Bronchial epithelial cell (primary cell): Measurements from ENCODE around the gene OR52M1. TPM values are rescaled to one million over a fixed set of nuclear protein-coding genes. Genes with fewer than 3 reads are reported as not detected.
A peak's percentile ranks its signal among the peaks of the same experiment; 100 is the strongest.
"Not testable (repeated sequence)": the region's sequence is repeated elsewhere in the genome, so short reads cannot be mapped to it uniquely, and the experiment has no call there.

ENCODE experiments used
- DNase-seq: peaks from one replicate; pipeline ENCODE4 v3.0.0-alpha.2; 2010; ENCODE audit warnings: low read depth
- FAIRE-seq: peaks from 2 replicates; lab custom pipeline; 2011; peaks lifted over from hg19 to GRCh38; lab: Jason Lieb, UNC
- H3K27me3 ChIP-seq: 2 replicates; pipeline ENCODE4 v1.5.1; 2011; ENCODE audit warnings: low read length; ENCODE audit not compliant: control insufficient read depth, insufficient read depth
- H3K36me3 ChIP-seq: 2 replicates; pipeline ENCODE4 v1.5.1; 2011; ENCODE audit warnings: low read length; ENCODE audit not compliant: control insufficient read depth, insufficient read depth
- H3K4me3 ChIP-seq: 2 replicates; pipeline ENCODE4 v1.5.1; 2011; ENCODE audit warnings: mild to moderate bottlenecking, low read depth, low read length, control low read depth
- CTCF ChIP-seq: IDR thresholded peaks from 2 replicates; pipeline ENCODE4 v1.5.1; 2011; ENCODE audit warnings: mild to moderate bottlenecking, moderate library complexity, low read length, control low read depth, inconsistent platforms; ENCODE audit not compliant: insufficient read depth, severe bottlenecking
- total RNA-seq: library from RNA; depleted of rRNA; stranded (reverse); fragments of >200 nt; gene quantifications from 2 replicates; pipeline ENCODE4 v1.2.1, GENCODE V29; 2014

OR52M1 gene
- total RNA-seq, 1 donor from 2014 or later, result not detected

- FAIRE-seq, result no peak
- DNase-seq, result no peak
- TF ChIP-seq CTCF, result no peak
- H3K4me3 ChIP-seq, result no peak overlapping the region
- H3K27me3 ChIP-seq, result no peaks in the 10 kb centered on the region
- H3K36me3 ChIP-seq, result no peaks in the 10 kb centered on the region
These were observed 17.1 kb upstream of the OR52M1 start for GRCh38 chr11:4527926-4528325.

- not testable (repeated sequence) for FAIRE-seq, H3K27me3 ChIP-seq, H3K36me3 ChIP-seq, DNase-seq, H3K4me3 ChIP-seq
These were observed 13.3 kb upstream of the OR52M1 start for GRCh38 chr11:4531686-4532085.

- no peak overlapping the region for H3K4me3 ChIP-seq
- peak; percentile 70 for TF ChIP-seq CTCF
- peak; percentile 18 for FAIRE-seq
- H3K27me3 ChIP-seq, result no peaks in the 10 kb centered on the region
- peak; percentile 25 for DNase-seq
- H3K36me3 ChIP-seq, result no peaks in the 10 kb centered on the region
These were observed 5.3 kb upstream of the OR52M1 start for GRCh38 chr11:4539603-4540219.

GRCh38 chr11:4541071-4541470, 3.9 kb upstream of the OR52M1 start:
- Histone ChIP-seq H3K27me3 (no peaks in the 10 kb centered on the region), H3K4me3 (no peak overlapping the region), H3K36me3 (no peaks in the 10 kb centered on the region)
- no peak for FAIRE-seq
- no peak for DNase-seq
- no peak for TF ChIP-seq CTCF

GRCh38 chr11:4543561-4543960, 1.4 kb upstream of the OR52M1 start:
- Histone ChIP-seq H3K36me3 (no peaks in the 10 kb centered on the region), H3K4me3 (no peak overlapping the region), H3K27me3 (no peaks in the 10 kb centered on the region)
- TF ChIP-seq CTCF, result no peak
- DNase-seq, result peak; percentile 71
- FAIRE-seq, result peak; percentile 88

DNA sequence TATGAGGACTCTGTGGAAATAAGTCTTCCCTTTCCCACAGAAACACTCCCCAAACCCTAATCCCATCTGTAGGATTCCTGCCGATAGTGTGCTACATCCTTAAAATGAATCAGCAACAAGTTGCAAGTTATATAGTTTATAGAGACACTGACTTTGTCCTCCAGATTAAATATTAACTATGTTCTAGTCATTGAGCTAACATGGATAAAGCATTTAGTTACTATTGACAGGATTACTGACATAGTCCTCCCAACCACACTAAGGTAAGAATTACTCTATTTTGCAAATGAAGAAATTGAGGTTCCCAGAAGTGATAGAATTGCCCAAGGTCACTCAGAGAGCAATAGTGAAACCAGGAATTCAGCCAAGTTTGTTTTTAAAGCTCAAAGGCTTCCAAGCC, 1.9 kb downstream of the OR52M1 start:
- DNase-seq (no peak), FAIRE-seq (no peak)
- TF ChIP-seq CTCF, result no peak
- Histone ChIP-seq H3K27me3 (no peaks in the 10 kb centered on the region), H3K4me3 (no peak overlapping the region), H3K36me3 (no peaks in the 10 kb centered on the region)
